ENCODE data around the gene VAV2. TPM values are rescaled to one million over a fixed set of nuclear protein-coding genes. Genes with fewer than 3 reads are reported as not detected.

VAV2 gene
- total RNA-seq, 4 donors from 2014 or later = 15.0 to 25.7 (median 20.5) TPM

- Histone ChIP-seq H3K4me1 (no peaks in the 10 kb centered on the region), H3K27ac (no peak overlapping the region), H3K9me3 (no peaks in the 10 kb centered on the region), H3K27me3 (no peaks in the 10 kb centered on the region), H3K4me3 (replicated peaks in 1 of 3) (no peak overlapping the region), H3K36me3 (no peaks in the 10 kb centered on the region)
- intact Hi-C loops (cut with DNase I) = loop anchor here (10.0 kb wide), 1 partner anchor 143 kb away; no protein-coding TSS in a partner anchor
- DNase-seq = no peak
- WGBS, 2 donors = 70 to 79% methylated on average over 8 to 10 of the region's 10 CpGs
- TF ChIP-seq CTCF (IDR thresholded peaks at IDR 0.05) (no peak), POLR2A (IDR thresholded peaks at IDR 0.05) (no peak)
These were observed 264.7 kb downstream of the VAV2 start for GRCh38 chr9:133727277-133727875.

GRCh38 chr9:133726401-133727276 lies 265.5 kb downstream of the VAV2 start:
- Histone ChIP-seq H3K27ac (no peak overlapping the region), H3K9me3 (no peaks in the 10 kb centered on the region), H3K4me3 (replicated peaks in 1 of 3) (no peak overlapping the region), H3K36me3 (no peaks in the 10 kb centered on the region), H3K4me1 (no peaks in the 10 kb centered on the region), H3K27me3 (no peaks in the 10 kb centered on the region)
- intact Hi-C loops (cut with DNase I) = loop anchor here (10.0 kb wide), 1 partner anchor 142 kb away; no protein-coding TSS in a partner anchor
- TF ChIP-seq POLR2A (IDR thresholded peaks at IDR 0.05) = no peak
- TF ChIP-seq CTCF (IDR thresholded peaks at IDR 0.05) = peak; percentile 10 to 60 (median 44)
- DNase-seq = peak; percentile 65 to 66
- 78 to 82% methylated on average over 13 of the region's 14 CpGs for WGBS, 2 donors

GRCh38 chr9:133725886-133726285 lies 266.2 kb downstream of the VAV2 start:
- no peak for TF ChIP-seq POLR2A (IDR thresholded peaks at IDR 0.05)
- no peak for TF ChIP-seq CTCF (IDR thresholded peaks at IDR 0.05)
- WGBS, 2 donors = 79 to 88% methylated on average over 7 of the region's 7 CpGs
- DNase-seq = no peak
- H3K36me3 ChIP-seq = no peaks in the 10 kb centered on the region
- no peaks in the 10 kb centered on the region for H3K4me1 ChIP-seq
- H3K27me3 ChIP-seq = no peaks in the 10 kb centered on the region
- H3K4me3 ChIP-seq (replicated peaks in 1 of 3) = no peak overlapping the region
- no peak overlapping the region for H3K27ac ChIP-seq
- intact Hi-C loops (cut with DNase I) = loop anchor here (10.0 kb wide), 1 partner anchor 141 kb away; no protein-coding TSS in a partner anchor
- no peaks in the 10 kb centered on the region for H3K9me3 ChIP-seq

GRCh38 chr9:133718563-133719315 lies 273.4 kb downstream of the VAV2 start:
- H3K4me3 ChIP-seq (replicated peaks in 1 of 3) = no peak overlapping the region
- no peaks in the 10 kb centered on the region for H3K36me3 ChIP-seq
- intact Hi-C loops (cut with DNase I) = no loop called here
- TF ChIP-seq CTCF (IDR thresholded peaks at IDR 0.05) (no peak), POLR2A (IDR thresholded peaks at IDR 0.05) (no peak)
- peaks cover under 1 to 21% of the 10 kb centered on the region in 2 donors for H3K4me1 ChIP-seq
- WGBS, 2 donors = 86 to 88% methylated on average over 12 to 14 of the region's 15 CpGs
- no peak for DNase-seq
- no peak overlapping the region for H3K27ac ChIP-seq
- H3K9me3 ChIP-seq = no peaks in the 10 kb centered on the region
- no peaks in the 10 kb centered on the region for H3K27me3 ChIP-seq
